Psoas muscle (tissue), 8 donors: ENCODE results near the gene KIF3A. TPM values are rescaled to one million over a fixed set of nuclear protein-coding genes. Genes with fewer than 3 reads are reported as not detected.

Source experiments
- ATAC-seq, 4 donors: fragments of 200-7000 bp; cut with Tn5 transposase; one replicate each; pipeline ENCODE4 v1.9.1; 2020; ENCODE audit warnings: moderate library complexity in 3 of 4, mild to moderate bottlenecking in 2 of 4
- DNase-seq, 2 donors: peaks; one replicate each; pipeline ENCODE4 v3.0.0-alpha.2; 2020
- H3K27ac ChIP-seq: fragments of 200-600 bp; one replicate; pipeline ENCODE4 v1.8.0; 2022
- H3K27me3 ChIP-seq, 3 donors: fragments of 200-600 bp in 1 of 3; one replicate each; pipeline versions ENCODE4 v1.6.1 to v1.8.0; 2013 to 2022; ENCODE audit warnings: low read length in 2 of 3, mild to moderate bottlenecking in 2 of 3, moderate library complexity in 1 of 3; ENCODE audit not compliant: insufficient read depth in 3 of 3
- H3K36me3 ChIP-seq, 2 donors: fragments of 200-600 bp in 1 of 2; one replicate each; pipeline versions ENCODE4 v1.6.1 to v1.8.0; 2013 to 2022; ENCODE audit warnings: low read depth in 1 of 2, mild to moderate bottlenecking in 1 of 2, moderate library complexity in 1 of 2; ENCODE audit not compliant: insufficient read depth in 1 of 2
- H3K4me1 ChIP-seq: fragments of 200-600 bp; one replicate; pipeline ENCODE4 v1.8.0; 2022
- H3K4me3 ChIP-seq: fragments of 200-600 bp; one replicate; pipeline ENCODE4 v1.8.0; 2022; ENCODE audit warnings: mild to moderate bottlenecking
- H3K9me3 ChIP-seq: fragments of 200-600 bp; one replicate; pipeline ENCODE4 v1.8.0; 2022
- CTCF ChIP-seq: fragments of 200-600 bp; IDR thresholded peaks from one replicate; pipeline ENCODE4 v1.8.0; 2022; ENCODE audit warnings: antibody characterized with exemption
- WGBS, 3 donors: extraction: QIAGEN DNeasy Blood & Tissue Kit; methylation state at CpG; one replicate each; pipeline versions ENCODE4 v1.1.6 to v1.1.7; 2013; 5-methylcytosine and 5-hydroxymethylcytosine counted together
- intact Hi-C, 2 donors: fragments of 100-400 bp; cut with DNase I; formaldehyde crosslinking; loops; one replicate each; pipeline versions ENCODE4 v1.11.0 to v1.14.2; 2022
- polyA plus RNA-seq, 3 donors: library from polyadenylated mRNA; stranded (reverse); fragments of 200-250 nt; gene quantifications; one replicate each; pipeline ENCODE4 v1.2.3, GENCODE V29; 2013
- total RNA-seq, 4 donors: library from RNA; stranded (reverse); fragmentation: NEBNext Ultra II Directional in 2 of 4; extraction: Animal tissue kit (Norgen Biotek cat#: 25700) in 2 of 4; gene quantifications; one replicate each; pipeline versions ENCODE4 v1.2.1 to v1.2.4, GENCODE V29; 2021 to 2023
- donor health status: healthy with polysubstance abuse.
- donor health status: DM: no; HTN: no; CAD: no; lungs with moderate emphysema.
- donor health status: Bipolar disorder and iron deficiency.
- donor health status: healthy.
- donor health status: DM: yes; HTN: yes; CAD: no.
- donor health status: DM: no; HTN: no; CAD: no.
- donor health status: DM: no; HTN: no; CAD: no.
- donor health status: DM: yes; HTN: yes; CAD: no.

Gene KIF3A
- total and polyA plus RNA-seq, 7 donors, result 2.5 to 8.0 (median 4.3) TPM

GRCh38 chr5:132773114-132773513 is 35.8 kb upstream of the KIF3A start:
- no peaks in the 10 kb centered on the region for H3K27me3 ChIP-seq
- ATAC-seq (no peak), DNase-seq (no peak)
- TF ChIP-seq CTCF, result no peak
- intact Hi-C loops, result no loop called here
- WGBS, 3 donors, result 48 to 72% (median 55%) methylated on average over 5 of the region's 5 CpGs
- H3K36me3 ChIP-seq, result no peaks in the 10 kb centered on the region
- H3K27ac ChIP-seq, result no peak overlapping the region
- H3K4me1 ChIP-seq, result peaks cover 9% of the 10 kb centered on the region
- no peaks in the 10 kb centered on the region for H3K9me3 ChIP-seq
- H3K4me3 ChIP-seq, result no peak overlapping the region

GRCh38 chr5:132772291-132773070 is 35.1 kb upstream of the KIF3A start:
- peak overlapping the region; percentile 9 for H3K27ac ChIP-seq

GRCh38 chr5:132771503-132771998 is 34.2 kb upstream of the KIF3A start:
- WGBS, 3 donors, result 29 to 34% (median 30%) methylated on average over 8 of the region's 8 CpGs
- ATAC-seq, result no peak
- peaks cover 10% of the 10 kb centered on the region for H3K4me1 ChIP-seq
- no peaks in the 10 kb centered on the region for H3K9me3 ChIP-seq
- peak overlapping the region; percentile 9 for H3K27ac ChIP-seq
- no peak overlapping the region for H3K4me3 ChIP-seq
- intact Hi-C loops, result no loop called here
- H3K27me3 ChIP-seq, result no peaks in the 10 kb centered on the region
- no peaks in the 10 kb centered on the region for H3K36me3 ChIP-seq
- DNase-seq, result peak in 1 of 2 donors; percentile 56
- no peak for TF ChIP-seq CTCF

More at GRCh38 chr5:132772291-132773070, 35.1 kb upstream of the KIF3A start:
- no peaks in the 10 kb centered on the region for H3K27me3 ChIP-seq
- H3K9me3 ChIP-seq, result no peaks in the 10 kb centered on the region
- H3K4me1 ChIP-seq, result peaks cover 10% of the 10 kb centered on the region
- no peak for TF ChIP-seq CTCF
- DNase-seq (no peak), ATAC-seq (no peak)
- no peak overlapping the region for H3K4me3 ChIP-seq
- no peaks in the 10 kb centered on the region for H3K36me3 ChIP-seq
- 44 to 69% (median 64%) methylated on average over 8 of the region's 8 CpGs for WGBS, 3 donors
- intact Hi-C loops, result no loop called here

GRCh38 chr5:132770476-132771159 is 33.3 kb upstream of the KIF3A start:
- ATAC-seq (peak in 1 of 4 donors; percentile 23), DNase-seq (no peak)
- Histone ChIP-seq H3K9me3 (no peaks in the 10 kb centered on the region), H3K27me3 (no peaks in the 10 kb centered on the region), H3K4me1 (peaks cover 8% of the 10 kb centered on the region), H3K36me3 (no peaks in the 10 kb centered on the region), H3K4me3 (no peak overlapping the region), H3K27ac (no peak overlapping the region)
- intact Hi-C loops, result no loop called here
- 60 to 65% (median 61%) methylated on average over 8 of the region's 8 CpGs for WGBS, 3 donors
- no peak for TF ChIP-seq CTCF
